SU-DHL-6 (cell line): ENCODE data around the gene IPO4.

ENCODE experiments used
- CTCF ChIP-seq: fragments of 200-600 bp; sonication (generic); IDR thresholded peaks from one replicate; pipeline ENCODE4 v1.5.1; 2017; ENCODE audit warnings: antibody characterized with exemption, mild to moderate bottlenecking, low read length, moderate library complexity; ENCODE audit not compliant: insufficient read depth, poor library complexity, severe bottlenecking
- EZH2phosphoT487 ChIP-seq: fragments of 200-600 bp; sonication (generic), shearing (Covaris generic); conservative IDR thresholded peaks from 2 replicates; pipeline ENCODE4 v1.6.1; 2018; ENCODE audit warnings: mild to moderate bottlenecking, antibody characterized with exemption, low read length, moderate library complexity, mixed read lengths

GRCh38 chr14:24235804-24236688, 47.4 kb upstream of the IPO4 start:
- TF ChIP-seq CTCF: no peak
- TF ChIP-seq EZH2phosphoT487: no peak
